GM18498 (cell line): Measurements from ENCODE around the gene SLC25A2.
"Not testable (repeated sequence)": the region's sequence is repeated elsewhere in the genome, so short reads cannot be mapped to it uniquely, and the experiment has no call there.

Experiments used
- ATAC-seq: cut with Tn5 transposase; IDR thresholded peaks from one replicate; pipeline ENCODE4 v1.9.1; 2021; ENCODE audit warnings: mild to moderate bottlenecking, moderate library complexity; ENCODE audit not compliant: unreplicated experiment

The SLC25A2 gene

GRCh38 chr5:141303756-141304155 lies at the start of gene SLC25A2:
Gene SLC25A2, minus strand, starts transcription at chr5:141304049. Its CDS starts 184 bp downstream, at chr5:141303865.
- ATAC-seq: no peak

DNA sequence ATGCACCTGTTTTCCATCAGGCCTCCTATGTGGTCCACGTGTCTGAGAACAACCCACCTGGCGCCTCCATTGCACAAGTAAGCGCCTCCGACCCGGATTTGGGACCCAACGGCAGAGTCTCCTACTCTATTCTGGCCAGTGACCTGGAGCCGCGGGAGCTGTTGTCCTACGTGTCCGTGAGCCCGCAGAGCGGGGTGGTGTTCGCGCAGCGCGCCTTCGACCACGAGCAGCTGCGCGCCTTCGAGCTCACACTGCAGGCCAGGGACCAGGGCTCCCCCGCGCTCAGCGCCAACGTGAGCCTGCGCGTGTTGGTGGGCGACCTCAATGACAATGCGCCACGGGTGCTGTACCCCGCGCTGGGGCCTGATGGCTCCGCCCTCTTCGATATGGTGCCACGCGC lies 47.7 kb upstream of the SLC25A2 start:
- ATAC-seq: no peak

DNA sequence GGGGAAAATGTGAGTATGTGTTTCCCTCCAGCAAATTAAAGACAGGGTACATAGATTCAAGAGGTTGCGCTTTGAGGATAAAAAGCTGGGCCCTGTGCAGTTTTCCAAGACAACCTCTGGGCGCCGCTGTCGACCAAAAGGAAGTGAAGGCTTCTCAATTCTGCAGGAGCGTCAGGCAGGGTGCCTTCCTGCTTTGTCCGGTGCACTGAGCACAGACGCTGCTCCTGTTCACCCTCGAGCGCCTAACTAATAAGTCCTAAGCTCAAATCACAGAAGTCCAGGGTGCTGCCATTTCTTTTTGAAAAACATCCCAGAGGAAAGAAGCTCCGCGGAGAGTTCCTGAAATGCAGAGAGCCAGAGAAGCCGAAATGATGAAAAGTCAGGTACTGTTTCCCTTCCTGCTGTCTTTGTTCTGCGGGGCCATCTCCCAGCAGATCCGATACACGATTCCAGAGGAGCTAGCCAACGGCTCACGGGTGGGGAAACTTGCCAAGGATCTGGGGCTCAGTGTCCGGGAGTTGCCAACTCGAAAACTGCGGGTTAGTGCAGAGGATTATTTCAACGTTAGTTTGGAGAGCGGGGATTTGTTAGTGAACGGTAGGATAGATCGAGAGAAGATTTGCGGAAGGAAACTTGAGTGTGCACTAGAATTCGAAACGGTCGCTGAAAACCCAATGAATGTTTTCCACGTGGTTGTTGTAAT lies 46.2 kb upstream of the SLC25A2 start, which contains the start of gene PCDHGB1:
Gene PCDHGB1, plus strand, starts transcription at position 183 of the 703 bp plus-strand sequence. Its CDS starts 162 bp downstream, at position 345.
- ATAC-seq: no peak

DNA sequence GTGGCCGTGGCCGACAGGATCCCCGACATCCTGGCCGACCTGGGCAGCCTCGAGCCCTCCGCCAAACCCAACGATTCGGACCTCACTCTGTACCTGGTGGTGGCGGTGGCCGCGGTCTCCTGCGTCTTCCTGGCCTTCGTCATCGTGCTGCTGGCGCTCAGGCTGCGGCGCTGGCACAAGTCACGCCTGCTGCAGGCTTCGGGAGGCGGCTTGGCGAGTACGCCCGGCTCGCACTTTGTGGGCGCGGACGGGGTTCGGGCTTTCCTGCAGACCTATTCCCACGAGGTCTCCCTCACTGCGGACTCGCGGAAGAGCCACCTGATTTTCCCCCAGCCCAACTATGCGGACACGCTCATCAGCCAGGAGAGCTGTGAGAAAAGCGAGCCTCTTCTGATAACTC lies 42.2 kb upstream of the SLC25A2 start:
- ATAC-seq: not testable (repeated sequence)

DNA sequence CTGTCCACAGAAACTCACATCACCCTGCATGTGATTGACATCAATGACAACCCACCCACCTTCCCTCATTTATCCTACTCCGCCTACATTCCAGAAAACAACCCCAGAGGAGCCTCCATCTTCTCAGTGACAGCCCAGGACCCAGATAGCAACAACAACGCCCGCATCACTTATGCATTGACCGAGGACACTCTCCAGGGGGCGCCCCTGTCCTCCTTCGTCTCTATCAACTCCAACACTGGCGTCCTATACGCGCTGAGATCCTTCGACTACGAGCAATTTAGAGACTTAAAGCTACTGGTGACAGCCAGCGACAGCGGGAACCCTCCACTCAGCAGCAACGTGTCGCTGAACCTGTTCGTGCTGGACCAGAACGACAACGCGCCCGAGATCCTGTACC lies 41.5 kb upstream of the SLC25A2 start:
- no peak for ATAC-seq

DNA sequence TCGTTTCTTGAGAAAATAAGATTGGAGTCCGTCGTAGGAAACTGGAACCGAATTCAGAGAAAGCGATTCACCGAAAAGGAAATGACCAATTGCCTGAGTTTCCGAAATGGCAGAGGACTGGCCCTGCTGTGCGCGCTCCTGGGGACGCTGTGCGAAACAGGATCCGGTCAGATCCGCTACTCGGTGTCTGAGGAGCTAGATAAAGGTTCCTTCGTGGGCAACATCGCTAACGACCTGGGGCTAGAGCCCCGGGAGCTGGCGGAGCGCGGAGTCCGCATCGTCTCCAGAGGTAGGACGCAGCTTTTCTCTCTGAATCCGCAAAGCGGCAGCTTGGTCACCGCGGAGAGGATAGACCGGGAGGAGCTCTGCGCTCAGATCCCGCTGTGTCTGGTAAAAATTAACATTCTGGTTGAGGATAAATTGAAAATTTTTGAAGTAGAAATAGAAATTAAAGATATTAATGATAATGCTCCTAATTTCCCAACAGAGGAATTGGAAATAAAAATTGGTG lies 40.2 kb upstream of the SLC25A2 start:
- no peak for ATAC-seq

GRCh38 chr5:141343242-141343952 lies 39.5 kb upstream of the SLC25A2 start, which contains the start of gene PCDHGA3:
Gene PCDHGA3, plus strand, starts transcription at chr5:141343829. Its CDS starts 205 bp downstream, at chr5:141344034.
- ATAC-seq: no peak

DNA sequence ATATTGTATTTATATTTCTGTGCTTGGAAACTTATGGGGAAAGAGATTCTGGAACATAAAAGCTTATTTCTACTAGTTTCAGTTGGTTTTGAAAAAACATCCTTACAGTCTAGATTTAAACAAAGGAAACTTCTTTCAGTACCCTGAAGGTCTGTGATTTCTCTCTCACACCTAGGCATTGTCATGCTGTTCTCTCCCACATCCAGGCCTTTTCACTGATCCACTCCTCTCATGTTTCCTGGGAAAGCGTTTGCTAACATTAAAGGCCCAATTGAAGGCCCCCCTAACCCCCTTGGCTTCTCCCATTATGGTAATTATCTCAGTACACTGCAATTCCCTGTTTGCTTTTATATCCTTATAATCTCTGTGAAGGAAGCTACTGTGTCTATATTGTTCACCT lies 38.9 kb upstream of the SLC25A2 start:
- ATAC-seq: no peak

DNA sequence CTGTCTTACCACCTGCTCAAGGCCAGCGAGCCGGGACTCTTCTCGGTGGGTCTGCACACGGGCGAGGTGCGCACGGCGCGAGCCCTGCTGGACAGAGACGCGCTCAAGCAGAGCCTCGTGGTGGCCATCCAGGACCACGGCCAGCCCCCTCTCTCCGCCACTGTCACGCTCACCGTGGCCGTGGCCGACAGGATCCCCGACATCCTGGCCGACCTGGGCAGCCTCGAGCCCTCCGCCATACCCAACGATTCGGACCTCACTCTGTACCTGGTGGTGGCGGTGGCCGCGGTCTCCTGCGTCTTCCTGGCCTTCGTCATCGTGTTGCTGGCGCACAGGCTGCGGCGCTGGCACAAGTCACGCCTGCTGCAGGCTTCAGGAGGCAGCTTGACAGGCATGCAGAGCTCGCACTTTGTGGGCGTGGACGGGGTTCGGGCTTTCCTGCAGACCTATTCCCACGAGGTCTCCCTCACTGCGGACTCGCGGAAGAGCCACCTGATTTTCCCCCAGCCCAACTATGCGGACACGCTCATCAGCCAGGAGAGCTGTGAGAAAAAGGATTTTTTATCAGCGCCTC lies 37.0 kb upstream of the SLC25A2 start:
- not testable (repeated sequence) for ATAC-seq

DNA sequence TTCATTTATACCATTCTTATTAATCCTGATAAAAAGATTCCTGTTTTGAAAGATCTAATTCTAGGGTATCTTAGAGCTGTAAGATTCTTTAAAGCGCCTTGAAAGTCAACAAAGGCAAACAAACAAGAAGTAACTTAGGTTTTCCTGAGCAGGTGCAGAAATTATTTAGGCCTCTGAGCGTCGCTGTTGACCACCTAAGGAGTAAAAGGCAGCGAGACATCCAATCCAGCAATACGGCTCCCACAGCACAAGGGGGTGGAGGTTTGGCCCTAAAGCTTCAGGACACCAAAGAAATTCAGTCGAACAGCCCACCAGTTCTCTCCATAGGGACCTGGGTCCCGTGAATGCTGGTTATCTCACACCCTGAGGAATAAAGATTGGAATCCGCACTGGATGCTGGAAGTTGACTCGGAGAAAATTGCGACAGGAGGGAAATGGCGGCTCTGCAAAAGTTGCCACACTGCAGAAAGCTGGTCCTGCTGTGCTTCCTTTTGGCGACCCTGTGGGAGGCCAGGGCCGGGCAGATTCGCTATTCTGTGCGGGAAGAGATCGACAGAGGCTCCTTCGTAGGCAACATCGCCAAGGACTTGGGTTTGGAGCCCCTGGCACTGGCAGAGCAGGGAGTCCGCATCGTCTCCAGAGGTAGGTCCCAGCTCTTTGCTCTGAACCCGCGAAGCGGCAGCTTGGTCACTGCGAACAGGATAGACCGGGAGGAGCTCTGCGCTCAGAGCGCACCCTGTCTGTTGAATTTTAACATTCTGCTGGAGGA lies 34.9 kb upstream of the SLC25A2 start, which contains the start of gene PCDHGA2:
Gene PCDHGA2, plus strand, starts transcription at position 223 of the 769 bp plus-strand sequence.
- no peak for ATAC-seq

- ATAC-seq: not testable (repeated sequence)
Observed at GRCh38 chr5:141332571-141332970, 28.7 kb upstream of the SLC25A2 start.

DNA sequence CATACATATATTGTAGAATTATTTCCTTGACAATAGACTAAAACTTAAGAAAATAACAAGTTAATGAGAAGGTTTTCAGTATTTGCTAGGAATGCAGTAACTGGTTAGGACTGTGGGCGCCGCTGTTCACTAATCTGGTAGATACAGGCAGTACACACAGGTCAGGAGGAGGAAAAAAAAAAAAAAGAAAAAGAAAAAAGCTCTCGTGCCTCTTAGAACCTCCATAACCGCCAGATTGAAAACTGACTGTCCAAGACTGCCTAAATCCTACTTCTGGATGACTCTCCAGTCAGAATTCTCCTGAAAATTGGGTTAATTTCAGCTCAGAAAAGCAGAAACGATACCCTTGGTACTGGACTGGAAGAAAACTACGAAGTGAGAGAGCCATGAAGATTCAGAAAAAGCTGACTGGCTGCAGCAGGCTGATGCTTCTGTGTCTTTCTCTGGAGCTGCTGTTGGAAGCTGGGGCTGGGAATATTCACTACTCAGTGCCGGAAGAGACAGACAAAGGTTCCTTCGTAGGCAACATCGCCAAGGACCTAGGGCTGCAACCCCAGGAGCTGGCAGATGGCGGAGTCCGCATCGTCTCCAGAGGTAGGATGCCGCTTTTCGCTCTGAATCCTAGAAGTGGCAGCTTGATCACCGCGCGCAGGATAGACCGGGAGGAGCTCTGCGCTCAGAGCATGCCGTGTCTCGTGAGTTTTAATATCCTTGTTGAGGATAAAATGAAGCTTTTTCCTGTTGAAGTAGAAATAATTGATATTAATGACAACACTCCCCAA lies 26.6 kb upstream of the SLC25A2 start, which contains the start of gene PCDHGA1:
Gene PCDHGA1, plus strand, starts transcription at position 216 of the 782 bp plus-strand sequence.
- ATAC-seq: peak; percentile 61

GRCh38 chr5:141328231-141328630 lies 24.4 kb upstream of the SLC25A2 start:
- ATAC-seq: no peak

DNA sequence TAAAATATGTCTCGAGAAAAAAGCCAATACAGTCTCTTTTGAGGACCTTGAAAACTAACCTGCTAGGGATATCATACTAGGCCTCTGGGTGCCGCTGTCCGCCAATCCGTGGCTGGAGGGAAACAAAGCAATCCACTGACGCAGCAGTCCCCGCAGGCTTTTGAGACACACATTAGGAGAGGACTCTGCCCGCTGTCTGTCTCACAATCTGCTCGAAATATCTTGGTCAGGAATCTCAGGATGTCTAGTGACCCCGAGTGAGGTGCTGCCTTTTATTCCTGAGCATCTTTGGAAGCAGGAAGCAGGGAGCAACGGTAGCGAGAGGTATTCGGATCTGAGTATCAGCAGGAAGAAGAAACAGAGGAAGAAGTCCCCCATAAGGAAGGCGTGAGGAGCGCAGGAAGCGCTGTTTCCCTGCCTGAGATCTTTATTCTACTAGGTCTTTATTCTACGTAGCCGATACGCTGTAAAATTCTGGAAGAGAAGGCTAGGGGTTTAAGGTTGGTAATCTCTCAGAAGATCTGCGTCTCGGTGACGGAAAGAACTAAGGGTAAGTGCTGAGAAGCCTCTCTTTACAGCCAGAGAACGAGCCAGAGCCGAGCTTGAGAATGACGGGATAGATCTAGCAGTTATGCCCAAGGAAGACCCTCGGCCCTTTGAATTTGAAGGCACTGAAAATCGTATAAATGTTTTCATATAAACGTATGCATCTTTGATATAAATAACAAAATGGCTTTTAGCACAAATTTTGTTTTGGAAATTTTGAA lies 22.4 kb upstream of the SLC25A2 start:
- ATAC-seq: peak; percentile 84

DNA sequence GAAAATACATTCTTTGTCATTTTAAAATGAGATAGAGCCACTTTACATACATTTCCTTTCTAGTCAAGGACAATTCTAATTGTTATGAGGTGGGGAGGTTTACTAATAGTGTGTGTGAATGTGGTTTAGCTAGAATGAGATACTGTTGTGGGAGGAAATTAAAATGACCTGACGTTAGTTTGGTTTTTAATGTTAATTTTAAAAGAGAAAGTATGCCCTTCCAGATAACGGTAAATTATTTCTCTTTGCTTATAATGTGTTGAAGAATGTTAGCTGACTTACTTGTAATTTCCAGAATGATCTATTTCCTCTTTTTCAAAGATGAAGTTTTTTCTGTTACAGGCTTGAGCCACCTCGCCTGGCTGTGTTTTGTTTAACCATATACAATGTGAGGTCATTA lies 18.4 kb upstream of the SLC25A2 start:
- ATAC-seq: no peak

DNA sequence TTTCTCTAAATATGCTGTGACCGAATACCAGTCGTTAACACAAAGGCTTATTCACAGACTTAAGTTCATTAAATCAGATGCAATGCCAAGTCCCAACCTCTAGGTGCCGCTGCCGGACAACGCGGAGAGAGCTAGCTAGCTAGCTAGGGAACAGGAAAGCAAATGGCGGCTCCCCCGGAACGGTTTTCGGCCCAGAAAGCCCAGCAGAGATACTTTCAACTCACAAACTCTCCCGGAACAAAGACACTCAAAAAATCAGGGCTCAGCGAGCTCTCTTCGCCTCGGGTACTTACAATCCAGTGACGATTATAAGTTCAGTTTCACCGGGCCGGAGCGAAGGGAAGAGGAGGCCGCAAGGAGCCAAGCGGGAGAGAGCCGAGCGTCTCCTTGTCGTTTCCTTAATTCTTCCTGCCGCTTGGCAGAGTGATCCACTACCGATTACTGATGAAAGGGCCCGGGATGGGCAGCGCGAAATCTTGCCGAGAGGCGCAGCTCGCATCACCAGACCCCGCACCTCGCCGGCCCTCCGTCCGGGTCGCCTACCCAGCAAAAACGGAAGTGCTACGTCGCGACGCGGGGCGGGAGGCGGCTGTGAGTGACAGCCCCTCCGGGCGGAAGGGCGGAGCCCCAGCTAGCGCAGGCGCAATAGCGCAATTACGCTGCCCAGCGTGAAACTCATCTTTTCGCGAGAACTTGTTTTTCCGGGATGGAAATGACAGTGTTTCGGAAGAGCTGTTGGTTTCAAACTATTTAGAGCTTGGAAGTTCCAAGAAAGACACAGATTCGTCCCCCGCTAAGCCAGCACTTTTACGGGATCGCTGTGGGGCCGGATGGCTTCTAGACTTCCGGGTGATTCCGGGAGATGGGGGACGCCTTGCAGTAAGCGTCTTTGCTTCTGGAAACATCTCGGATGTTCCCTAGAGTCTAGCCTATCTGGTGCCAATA lies 16.6 kb upstream of the SLC25A2 start, which contains the start of gene TAF7:
Gene TAF7, minus strand, starts transcription at position 560 of the 945 bp plus-strand sequence. CDS start 740 bp downstream, outside the sequence.
- peak; percentile 98 for ATAC-seq

- no peak for ATAC-seq
Observed at GRCh38 chr5:141319699-141320098, 15.8 kb upstream of the SLC25A2 start.

DNA sequence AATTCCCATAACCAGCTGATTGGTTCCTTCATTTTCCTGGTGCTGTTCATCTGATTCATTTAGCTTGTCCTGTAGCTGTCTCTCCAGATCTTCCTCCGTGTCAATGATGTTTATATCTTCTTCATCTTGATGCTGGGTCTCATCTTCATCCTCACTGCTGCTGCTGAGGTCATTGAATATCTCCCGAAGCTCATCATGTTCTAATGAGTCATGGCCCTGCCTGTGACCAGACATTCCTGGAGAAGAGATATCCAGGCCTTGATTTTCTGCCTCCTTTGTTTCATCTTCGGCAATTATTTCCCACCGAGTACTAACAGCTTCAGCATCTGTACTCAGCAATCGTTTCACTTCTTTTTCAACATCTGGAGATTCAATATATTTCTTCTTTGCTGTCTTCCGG lies 15.4 kb upstream of the SLC25A2 start:
- no peak for ATAC-seq
